H1 (cell line): ENCODE data around the gene FAM177B. TPM values are rescaled to one million over a fixed set of nuclear protein-coding genes. Genes with fewer than 3 reads are reported as not detected.

Experiments
- CTCF ChIA-PET: fragments of 300-600 bp; sonication (Branson Sonifier 250); formaldehyde crosslinking; loops from one replicate; lab custom pipeline; 2021; ENCODE audit not compliant: partially characterized antibody; lab: Charles Lee
- POLR2A ChIA-PET: fragments of 300-600 bp; sonication (Branson Sonifier 250); formaldehyde crosslinking; loops from one replicate; lab custom pipeline; 2021; ENCODE audit warnings: inconsistent platforms; ENCODE audit not compliant: partially characterized antibody; lab: Charles Lee
- DNase-seq, 2 experiments: peaks; one replicate each; pipeline versions ENCODE4 v3.0.0 to v3.0.0-alpha.2; 2010 to 2022; ENCODE audit warnings: low spot score in 2 of 2, low read depth in 1 of 2, mixed read lengths in 1 of 2
- FAIRE-seq: peaks from 2 replicates; lab custom pipeline; 2011; peaks lifted over from hg19 to GRCh38; lab: Jason Lieb, UNC
- H2AFZ ChIP-seq: 2 replicates; pipeline ENCODE4 v1.8.1; 2012; ENCODE audit warnings: low read length, inconsistent platforms
- H2AK5ac ChIP-seq: 2 replicates; pipeline ENCODE4 v1.6.1; 2013; ENCODE audit warnings: low read depth, low read length
- H2BK120ac ChIP-seq: replicated peaks from 2 replicates; pipeline ENCODE3; 2013; ENCODE audit warnings: low read depth, low read length, inconsistent platforms
- H2BK12ac ChIP-seq: 2 replicates; pipeline ENCODE4 v1.6.1; 2013; ENCODE audit warnings: low read depth, low read length
- H2BK15ac ChIP-seq: 2 replicates; pipeline ENCODE4 v1.6.1; 2013; ENCODE audit warnings: low read length
- H2BK20ac ChIP-seq: 2 replicates; pipeline ENCODE4 v1.6.1; 2013; ENCODE audit warnings: low read length
- H2BK5ac ChIP-seq: 2 replicates; pipeline ENCODE4 v1.6.1; 2013; ENCODE audit warnings: low read depth, low read length
- H3K14ac ChIP-seq: 2 replicates; pipeline ENCODE4 v1.6.1; 2013; ENCODE audit warnings: inconsistent platforms; ENCODE audit not compliant: insufficient read length
- H3K18ac ChIP-seq: 2 replicates; pipeline ENCODE4 v1.6.1; 2013; ENCODE audit warnings: low read length; ENCODE audit errors: extremely low read depth
- H3K23ac ChIP-seq: 2 replicates; pipeline ENCODE4 v1.6.1; 2013; ENCODE audit warnings: inconsistent platforms; ENCODE audit not compliant: insufficient read length
- H3K23me2 ChIP-seq: 2 replicates; pipeline ENCODE4 v1.6.1; 2013; ENCODE audit warnings: low read depth, low read length
- H3K27ac ChIP-seq: 2 replicates; pipeline ENCODE4 v1.6.1; 2011; ENCODE audit warnings: low read depth, low read length, inconsistent platforms
- H3K27me3 ChIP-seq, 4 experiments: replicated peaks in 1 of 4; 1 replicate in 1 of 4; 2 replicates in 3 of 4; pipeline versions ENCODE4 v1.6.1 to v1.8.1; 2011 to 2013; ENCODE audit warnings: low read length in 3 of 4, mild to moderate bottlenecking in 3 of 4, inconsistent platforms in 2 of 4, mixed read lengths in 2 of 4, moderate library complexity in 1 of 4; ENCODE audit not compliant: control insufficient read depth in 3 of 4, insufficient read depth in 3 of 4; ENCODE audit errors: extremely low read depth in 1 of 4
- H3K36me3 ChIP-seq, 4 experiments: 2 replicates each; pipeline versions ENCODE4 v1.6.1 to v1.8.1; 2011 to 2013; ENCODE audit warnings: mild to moderate bottlenecking in 4 of 4, low read length in 3 of 4, moderate library complexity in 2 of 4, control low read depth in 1 of 4, inconsistent platforms in 1 of 4; ENCODE audit not compliant: insufficient read depth in 4 of 4, control insufficient read depth in 2 of 4
- H3K4ac ChIP-seq: replicated peaks from 2 replicates; pipeline ENCODE3; 2013; ENCODE audit warnings: low read length, low read depth, mixed read lengths, inconsistent platforms; ENCODE audit not compliant: insufficient read length
- H3K4me1 ChIP-seq, 4 experiments: replicated peaks in 1 of 4; 1 replicate in 1 of 4; 2 replicates in 3 of 4; pipeline versions ENCODE4 v1.6.1 to v1.8.1; 2011 to 2013; ENCODE audit warnings: low read length in 3 of 4, inconsistent platforms in 2 of 4, mixed read lengths in 1 of 4; ENCODE audit not compliant: insufficient read depth in 4 of 4, control insufficient read depth in 3 of 4
- H3K4me2 ChIP-seq, 2 experiments: 2 replicates each; pipeline versions ENCODE4 v1.6.1 to v1.8.1; 2011 to 2013; ENCODE audit warnings: low read depth in 2 of 2, low read length in 2 of 2, control low read depth in 1 of 2, inconsistent platforms in 1 of 2, mild to moderate bottlenecking in 1 of 2; ENCODE audit not compliant: insufficient read depth in 1 of 2
- H3K4me3 ChIP-seq, 4 experiments: fragments of 200-600, 300-600 bp in 1 of 4; sonication (generic), shearing (Covaris generic), sonication (Bioruptor Twin) in 1 of 4; 2 replicates each; pipeline versions ENCODE4 v1.5.1 to v1.8.1; 2011 to 2016; ENCODE audit warnings: low read length in 4 of 4, low read depth in 3 of 4, control low read depth in 2 of 4, inconsistent platforms in 2 of 4, mild to moderate bottlenecking in 2 of 4, mixed read lengths in 1 of 4, moderate library complexity in 1 of 4; ENCODE audit not compliant: insufficient read depth in 2 of 4; ENCODE audit errors: extremely low read depth in 1 of 4
- H3K56ac ChIP-seq: replicated peaks from 2 replicates; pipeline ENCODE3; 2013; ENCODE audit warnings: low read depth, mild to moderate bottlenecking, mixed read lengths, low read length, inconsistent platforms; ENCODE audit not compliant: insufficient read length
- H3K79me1 ChIP-seq: 2 replicates; pipeline ENCODE4 v1.6.1; 2013; ENCODE audit warnings: low read depth, low read length, control low read depth
- H3K79me2 ChIP-seq, 2 experiments: 2 replicates each; pipeline versions ENCODE4 v1.6.1 to v1.8.1; 2012 to 2013; ENCODE audit warnings: low read length in 2 of 2, mild to moderate bottlenecking in 2 of 2, inconsistent platforms in 1 of 2; ENCODE audit not compliant: insufficient read depth in 2 of 2, control insufficient read depth in 1 of 2
- H3K9ac ChIP-seq, 4 experiments: replicated peaks in 1 of 4; 1 replicate in 1 of 4; 2 replicates in 3 of 4; pipeline versions ENCODE4 v1.6.1 to v1.8.1; 2011 to 2013; ENCODE audit warnings: low read depth in 3 of 4, low read length in 3 of 4, control low read depth in 2 of 4, mild to moderate bottlenecking in 2 of 4, moderate library complexity in 2 of 4, inconsistent platforms in 1 of 4; ENCODE audit errors: extremely low read depth in 1 of 4
- H3K9me3 ChIP-seq, 2 experiments: 2 replicates each; pipeline versions ENCODE4 v1.6.1 to v1.8.1; 2012 to 2013; ENCODE audit warnings: mild to moderate bottlenecking in 2 of 2, moderate library complexity in 2 of 2, control low read depth in 1 of 2, inconsistent platforms in 1 of 2, low read depth in 1 of 2, low read length in 1 of 2, mixed read lengths in 1 of 2; ENCODE audit not compliant: insufficient read depth in 2 of 2
- H4K20me1 ChIP-seq, 2 experiments: replicated peaks in 1 of 2; 2 replicates each; pipeline versions ENCODE3 to v1.8.1; 2011 to 2013; ENCODE audit warnings: inconsistent platforms in 2 of 2, low read length in 2 of 2, mild to moderate bottlenecking in 1 of 2; ENCODE audit not compliant: insufficient read depth in 2 of 2, control insufficient read depth in 1 of 2
- H4K5ac ChIP-seq: 2 replicates; pipeline ENCODE4 v1.6.1; 2013; ENCODE audit warnings: low read length, low read depth, mixed read lengths, inconsistent platforms; ENCODE audit not compliant: insufficient read length
- H4K8ac ChIP-seq: 2 replicates; pipeline ENCODE4 v1.8.0; 2013; ENCODE audit warnings: mild to moderate bottlenecking, moderate library complexity, low read length, inconsistent platforms; ENCODE audit not compliant: insufficient read depth; ENCODE audit errors: extremely low read depth
- H4K91ac ChIP-seq: replicated peaks from 2 replicates; pipeline ENCODE3; 2013; ENCODE audit warnings: low read length, mixed read lengths, inconsistent platforms; ENCODE audit not compliant: insufficient read length
- GABPA ChIP-seq: IDR thresholded peaks from 2 replicates; pipeline ENCODE4 v1.6.1; 2011; ENCODE audit warnings: mild to moderate bottlenecking, low read length, moderate library complexity, borderline replicate concordance; ENCODE audit not compliant: insufficient read depth
- POU5F1 ChIP-seq: IDR thresholded peaks from 2 replicates; pipeline ENCODE4 v1.6.1; 2011; ENCODE audit warnings: low read depth, mild to moderate bottlenecking, low read length, moderate library complexity
- RXRA ChIP-seq: IDR thresholded peaks from 2 replicates; pipeline ENCODE4 v1.6.1; 2011; ENCODE audit warnings: low read depth, mild to moderate bottlenecking, low read length, moderate library complexity; ENCODE audit not compliant: insufficient read depth
- TEAD4 ChIP-seq: IDR thresholded peaks from 2 replicates; pipeline ENCODE4 v1.6.1; 2012; ENCODE audit warnings: low read depth, low read length, inconsistent platforms, mixed read lengths
- WGBS, 2 experiments: shearing (Covaris generic) in 1 of 2; methylation state at CpG; one replicate each; pipeline versions ENCODE4 v1.1.6 to v1.1.7; 2013 to 2015; ENCODE audit warnings: low lambda C conversion rate in 2 of 2, mixed read lengths in 2 of 2, inconsistent platforms in 1 of 2, low coverage in 1 of 2, missing lambda C conversion rate in 1 of 2; ENCODE audit not compliant: insufficient replicate concordance in 2 of 2, insufficient coverage in 1 of 2, insufficient read length in 1 of 2; ENCODE audit errors: extremely low coverage in 1 of 2, missing lambda C conversion rate in 1 of 2; 5-methylcytosine and 5-hydroxymethylcytosine counted together
- polyA plus RNA-seq, 7 experiments: library from polyadenylated mRNA; depleted of rRNA in 3 of 7; stranded (reverse) in 5 of 7; unstranded in 2 of 7; fragments of >200 nt in 5 of 7; fragments of 200-250 nt in 2 of 7; gene quantifications; 1 replicate in 5 of 7; 2 replicates in 1 of 7; 4 replicates in 1 of 7; pipeline versions ENCODE4 v1.2.1 to v1.2.3, GENCODE V29; 2011 to 2013; ENCODE audit warnings: missing spikeins in 2 of 7, mixed read lengths in 2 of 7
- total RNA-seq: library from RNA; stranded (reverse); fragmentation: NEBNext Ultra II Directional; extraction: Animal tissue kit (Norgen Biotek cat#: 25700); gene quantifications from 2 replicates; pipeline ENCODE4 v1.2.1, GENCODE V29; 2021

Gene FAM177B
- total and polyA plus RNA-seq, 2 of the 8 experiments (the other 6 are each of a cell fraction or from before 2014, with no cell fraction given), result 0.06 TPM; not detected in 1

GRCh38 chr1:222691016-222691415 lies 46.0 kb upstream of the FAM177B start:
- Histone ChIP-seq H3K23ac (no peak overlapping the region), H4K5ac (no peak overlapping the region), H2BK120ac (no peak overlapping the region), H2AFZ (no peak overlapping the region), H3K79me1 (no peaks in the 10 kb centered on the region), H3K23me2 (no peaks in the 10 kb centered on the region), H4K20me1 (no peaks in the 10 kb centered on the region), H3K14ac (no peak overlapping the region), H2BK12ac (no peak overlapping the region), H3K4me3 (no peak overlapping the region), H2BK20ac (no peak overlapping the region), H3K9me3 (no peaks in the 10 kb centered on the region), H4K8ac (no peak overlapping the region), H3K9ac (no peak overlapping the region), H3K56ac (no peak overlapping the region), H2BK15ac (no peak overlapping the region), H3K4me1 (no peaks in the 10 kb centered on the region), H3K27me3 (no peaks in the 10 kb centered on the region), H2BK5ac (no peak overlapping the region), H3K4me2 (no peak overlapping the region), H3K4ac (no peak overlapping the region), H4K91ac (no peak overlapping the region), H2AK5ac (no peak overlapping the region), H3K18ac (no peak overlapping the region), H3K27ac (no peak overlapping the region), H3K36me3 (peaks cover 3 to 9% (median 7%) of the 10 kb centered on the region in 4 experiments; a peak in 6 of 8 replicates), H3K79me2 (no peaks in the 10 kb centered on the region)
- FAIRE-seq (no peak), DNase-seq (no peak)
- ChIA-PET CTCF (interaction anchor here (2.7 kb wide), 1 partner anchor 11 kb away, joined by 8 read pairs; no protein-coding TSS in a partner anchor), POLR2A (no interaction called here)
- TF ChIP-seq POU5F1 (no peak), RXRA (no peak), GABPA (no peak), TEAD4 (no peak)
- WGBS, 2 experiments, result 93% methylated on average over 1 of the region's 1 CpG; no CpG with 5 or more reads in 1 of the 2 experiments
